DMS114 treated with DMSO at 0.1 percent for 48 hours (cell line): ENCODE measurements around the gene TMPRSS7.
A peak's percentile ranks its signal among the peaks of the same experiment; 100 is the strongest.
"Not testable (repeated sequence)": the region's sequence is repeated elsewhere in the genome, so short reads cannot be mapped to it uniquely, and the experiment has no call there.

Experiments used
- DNase-seq: peaks from one replicate; lab custom pipeline; 2025; ENCODE audit not compliant: unreplicated experiment; lab: John Stamatoyannopoulos, UW

TMPRSS7 gene

GRCh38 chr3:112011376-112011940 lies 23.1 kb upstream of the TMPRSS7 start:
- DNase-seq = no peak

GRCh38 chr3:112012205-112012992 lies 22.1 kb upstream of the TMPRSS7 start:
- DNase-seq = no peak

GRCh38 chr3:112013058-112013783 lies 21.3 kb upstream of the TMPRSS7 start:
- peak; percentile 36 for DNase-seq

- DNase-seq = no peak
Observed at GRCh38 chr3:112013784-112014143, 20.8 kb upstream of the TMPRSS7 start.

GRCh38 chr3:112017091-112017490 lies 17.4 kb upstream of the TMPRSS7 start:
- no peak for DNase-seq

- DNase-seq = no peak
Observed at GRCh38 chr3:112018712-112019111, 15.8 kb upstream of the TMPRSS7 start.

- no peak for DNase-seq
Observed at GRCh38 chr3:112019716-112020115, 14.8 kb upstream of the TMPRSS7 start.

- DNase-seq = no peak
Observed at GRCh38 chr3:112020674-112021085, 13.9 kb upstream of the TMPRSS7 start.

GRCh38 chr3:112027142-112027541 lies 7.4 kb upstream of the TMPRSS7 start:
- DNase-seq = no peak

GRCh38 chr3:112027826-112028225 lies 6.7 kb upstream of the TMPRSS7 start:
- no peak for DNase-seq

- no peak for DNase-seq
Observed at GRCh38 chr3:112030901-112031300, 3.6 kb upstream of the TMPRSS7 start.

GRCh38 chr3:112032098-112032731 lies 2.3 kb upstream of the TMPRSS7 start:
- no peak for DNase-seq

GRCh38 chr3:112035241-112035640 lies 705 bp downstream of the TMPRSS7 start:
- no peak for DNase-seq

- not testable (repeated sequence) for DNase-seq
Observed at GRCh38 chr3:112037194-112037593, 2.7 kb downstream of the TMPRSS7 start.

GRCh38 chr3:112038863-112039262 lies 4.3 kb downstream of the TMPRSS7 start:
- no peak for DNase-seq

GRCh38 chr3:112041321-112041720 lies 6.8 kb downstream of the TMPRSS7 start:
- no peak for DNase-seq

GRCh38 chr3:112042842-112043280 lies 8.3 kb downstream of the TMPRSS7 start:
- no peak for DNase-seq

GRCh38 chr3:112043621-112044201 lies 9.2 kb downstream of the TMPRSS7 start:
- DNase-seq = peak; percentile 78

GRCh38 chr3:112046599-112046998 lies 12.1 kb downstream of the TMPRSS7 start:
- DNase-seq = no peak

GRCh38 chr3:112047264-112047663 lies 12.7 kb downstream of the TMPRSS7 start:
- no peak for DNase-seq

GRCh38 chr3:112048911-112049310 lies 14.4 kb downstream of the TMPRSS7 start:
- no peak for DNase-seq
